Hematopoietic multipotent progenitor cell treated with erythropoietin and hydrocortisone succinate and interleukin-3 and kit ligand, for 15 days (in vitro differentiated cells): ENCODE results near the gene RPL18A.

ENCODE experiments used
- DNase-seq: peaks from one replicate; pipeline ENCODE4 v3.0.0-alpha.2; 2015; ENCODE audit warnings: low spot score

The RPL18A gene

GRCh38 chr19:17859533-17860330, at the start of gene RPL18A:
RPL18A (plus strand) TSS chr19:17859910; CDS start chr19:17859957, 47 bp downstream.
- DNase-seq: peak; percentile 100

DNA sequence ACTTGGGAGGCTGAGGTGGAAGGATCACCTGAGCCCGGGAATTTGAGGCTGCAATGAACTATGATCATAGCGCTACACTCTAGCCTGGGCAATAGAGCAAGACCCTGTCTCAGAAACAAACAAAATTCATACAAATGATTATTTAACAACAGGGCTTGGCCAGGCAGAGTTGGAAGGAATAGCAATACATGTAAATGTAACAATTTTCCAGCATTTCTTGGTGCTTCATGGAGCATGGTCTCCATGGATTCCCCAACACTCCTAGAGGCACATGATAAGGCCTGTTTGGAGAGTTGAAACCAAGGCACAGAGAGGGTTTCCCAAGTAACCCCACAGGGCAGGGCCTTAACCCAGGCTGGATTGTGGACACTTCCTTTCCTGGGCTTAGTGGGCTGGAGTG, 48.6 kb upstream of the RPL18A start:
- DNase-seq: no peak

- DNase-seq: no peak
Observed at GRCh38 chr19:17811681-17812080, 48.0 kb upstream of the RPL18A start.

- no peak for DNase-seq
Observed at GRCh38 chr19:17812099-17812498, 47.6 kb upstream of the RPL18A start.

- no peak for DNase-seq
Observed at GRCh38 chr19:17817668-17818363, 41.9 kb upstream of the RPL18A start.

GRCh38 chr19:17821190-17821589, 38.5 kb upstream of the RPL18A start, which contains the start of gene INSL3:
INSL3 (minus strand) TSS chr19:17821519; CDS start chr19:17821506, 13 bp downstream.
- DNase-seq: no peak

DNA sequence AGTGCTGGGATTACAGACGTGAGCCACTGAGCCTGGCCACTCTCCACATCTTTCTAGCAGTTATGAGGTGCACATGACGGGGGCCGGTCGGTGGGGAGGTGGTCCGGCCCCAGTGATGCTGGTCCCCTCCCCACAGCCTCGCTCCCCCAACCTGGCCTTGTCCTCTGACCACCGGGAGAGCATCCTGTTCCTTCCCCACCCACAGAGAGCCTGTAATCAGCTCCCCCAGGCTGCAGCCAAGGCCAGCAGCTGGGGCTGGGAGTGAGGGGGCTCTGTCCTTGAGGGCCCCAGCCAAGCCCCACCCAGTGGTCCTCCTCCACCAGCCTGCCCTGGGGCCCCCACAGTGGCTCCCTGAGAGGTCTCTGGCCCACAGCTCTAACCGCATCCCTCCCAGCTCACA, 35.4 kb upstream of the RPL18A start:
- no peak for DNase-seq

GRCh38 chr19:17826508-17827056, 33.1 kb upstream of the RPL18A start:
- DNase-seq: no peak

DNA sequence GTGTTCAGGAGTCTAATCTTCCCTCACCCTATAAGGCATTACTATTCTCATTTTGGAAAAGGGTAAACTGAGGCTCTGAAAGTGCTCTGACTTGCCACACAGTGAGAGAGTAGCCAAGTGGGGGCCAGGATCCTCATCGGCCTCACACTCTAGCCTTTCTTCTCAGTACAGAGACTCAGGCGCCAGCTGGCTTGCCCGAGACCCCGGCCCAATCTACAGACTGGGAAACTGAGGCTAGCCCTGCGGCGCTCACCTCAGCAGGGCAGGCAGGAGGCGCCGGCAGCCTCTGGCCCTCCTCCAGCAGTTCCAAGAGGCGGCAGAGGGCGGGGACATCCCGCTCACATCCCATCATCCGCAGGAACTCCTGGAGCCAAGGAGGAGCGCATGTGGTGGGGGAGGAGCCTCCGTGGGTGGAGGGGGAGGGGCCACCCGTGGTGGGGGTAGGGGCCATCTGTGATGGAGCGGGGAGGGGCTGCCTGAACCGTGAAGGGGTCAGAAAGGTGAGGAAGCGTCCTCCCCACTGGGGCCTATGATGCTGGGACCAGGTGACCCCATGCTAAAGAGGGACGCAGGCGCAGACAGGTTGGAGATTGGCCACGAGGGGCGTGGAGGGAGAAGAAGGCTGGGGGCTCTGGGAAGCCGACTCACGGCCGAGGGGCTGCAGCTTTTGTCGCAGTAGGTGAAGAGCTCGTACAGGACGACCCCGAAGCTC, 29.7 kb upstream of the RPL18A start:
- no peak for DNase-seq

DNA sequence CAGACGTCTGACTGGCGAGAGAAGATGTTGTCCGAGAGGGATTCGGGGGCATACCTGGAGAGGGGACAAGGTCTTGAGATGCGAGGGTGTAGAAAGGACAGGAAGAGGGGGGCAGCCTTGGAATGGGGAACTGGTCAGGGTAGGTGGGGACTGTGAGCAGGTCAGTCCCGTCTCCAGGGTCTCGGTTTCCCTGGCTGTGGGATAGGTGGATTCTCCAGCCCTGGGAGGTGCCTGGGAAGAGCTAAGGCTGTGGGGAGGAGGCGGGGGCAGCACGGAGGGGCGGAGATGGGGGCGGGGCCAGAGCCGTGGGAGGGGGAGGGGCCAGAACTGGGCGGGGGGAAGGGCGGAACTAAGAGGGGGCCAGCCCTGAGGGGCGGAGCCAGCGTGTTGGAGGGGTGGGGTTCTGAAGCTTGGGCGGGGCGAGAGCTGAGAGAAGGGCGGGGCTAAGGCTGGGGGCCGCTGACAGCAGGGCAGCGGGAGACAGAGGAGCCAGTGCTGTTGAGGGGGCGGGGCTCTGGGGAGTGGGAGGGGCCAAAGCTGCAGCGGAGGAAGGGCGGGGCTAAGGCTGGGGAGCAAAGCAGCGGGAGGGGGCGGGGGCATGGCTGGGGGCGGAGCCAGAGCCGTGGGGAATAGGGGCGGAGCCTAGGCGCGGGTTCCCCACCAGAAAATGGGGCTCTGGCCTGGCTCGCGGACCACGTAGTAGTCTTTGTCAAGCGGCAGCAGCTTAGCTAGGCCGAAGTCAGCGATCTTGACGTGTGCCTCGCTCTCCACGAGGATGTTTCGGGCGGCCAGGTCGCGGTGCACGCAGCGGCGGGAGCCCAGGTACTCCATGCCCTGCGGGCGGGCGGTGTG, 28.9 kb upstream of the RPL18A start:
- peak; percentile 13 for DNase-seq

GRCh38 chr19:17831419-17831888, 28.3 kb upstream of the RPL18A start:
- DNase-seq: no peak

DNA sequence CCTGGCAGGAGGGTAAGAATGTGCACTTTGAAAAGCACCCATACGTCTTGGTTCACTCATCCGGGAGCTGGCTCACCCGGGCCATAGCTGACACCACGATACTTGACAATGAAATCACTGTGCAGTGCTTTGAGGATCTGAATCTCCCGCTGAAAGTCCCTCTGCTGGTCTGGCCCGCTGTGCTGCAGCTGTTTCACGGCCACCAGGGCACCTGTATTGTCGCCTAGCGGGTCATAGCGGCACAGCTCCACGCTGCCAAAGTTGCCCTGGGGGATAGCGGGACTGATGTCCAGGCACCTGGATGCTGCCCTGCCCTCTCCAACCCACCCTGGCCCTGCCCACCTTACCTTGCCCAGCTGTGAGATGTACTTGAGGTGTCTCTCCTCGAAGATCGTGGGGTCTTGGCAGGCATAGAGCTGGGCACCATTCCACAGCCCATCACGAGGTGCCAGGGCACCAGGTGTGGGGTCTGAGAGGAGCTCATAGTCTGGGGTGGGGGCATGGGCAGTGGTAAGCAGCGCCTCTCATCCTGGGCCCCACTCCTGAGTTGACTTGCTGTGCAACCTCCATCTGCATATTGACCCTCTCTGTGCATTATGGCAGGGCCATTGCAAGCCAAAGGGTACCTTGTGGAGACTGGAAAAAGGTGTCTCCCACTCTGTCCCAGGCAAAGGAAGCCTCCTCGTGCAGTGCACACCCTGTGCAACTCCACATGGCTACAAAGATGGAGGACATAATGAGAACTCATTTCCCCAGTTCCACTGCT, 27.1 kb upstream of the RPL18A start:
- DNase-seq: no peak

DNA sequence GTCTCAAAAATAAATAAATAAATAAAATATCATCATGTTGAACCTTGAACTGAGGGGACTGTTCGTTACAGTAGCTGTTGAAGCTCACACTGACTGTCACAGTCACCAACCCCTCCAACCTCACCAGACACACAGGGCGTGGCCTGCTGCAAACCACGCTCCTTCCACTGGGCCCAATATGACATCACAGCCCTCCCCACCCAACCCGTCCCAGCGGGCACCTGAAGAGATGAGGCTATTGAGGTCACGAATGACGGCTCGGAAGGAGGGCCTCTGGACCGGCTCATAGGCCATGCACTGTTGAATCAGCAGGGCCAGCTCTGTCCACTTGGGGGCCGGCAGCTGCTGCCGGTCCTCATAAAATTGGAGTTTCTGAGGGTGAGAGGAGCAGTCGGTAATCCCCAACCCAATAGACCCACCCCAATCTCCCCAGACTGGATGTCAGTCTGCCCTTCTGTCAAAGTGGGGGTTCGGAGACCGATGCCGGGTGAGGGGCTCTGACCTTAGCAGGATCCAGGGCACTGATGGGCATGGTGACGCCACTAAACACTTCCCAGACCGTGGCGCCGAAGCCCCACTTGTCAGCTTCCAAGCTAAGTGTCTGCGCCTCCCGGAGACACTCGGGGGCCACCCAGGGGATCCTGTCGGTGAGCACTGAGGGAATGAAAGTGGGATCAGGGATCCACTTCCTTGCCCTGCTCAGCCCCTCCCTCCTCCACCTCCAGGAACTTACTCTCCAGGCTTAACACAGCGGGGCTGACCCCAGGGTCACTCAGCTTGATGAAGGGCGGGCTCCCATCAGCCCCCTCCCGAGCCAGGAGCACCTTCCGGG, 25.1 kb upstream of the RPL18A start:
- DNase-seq: no peak

DNA sequence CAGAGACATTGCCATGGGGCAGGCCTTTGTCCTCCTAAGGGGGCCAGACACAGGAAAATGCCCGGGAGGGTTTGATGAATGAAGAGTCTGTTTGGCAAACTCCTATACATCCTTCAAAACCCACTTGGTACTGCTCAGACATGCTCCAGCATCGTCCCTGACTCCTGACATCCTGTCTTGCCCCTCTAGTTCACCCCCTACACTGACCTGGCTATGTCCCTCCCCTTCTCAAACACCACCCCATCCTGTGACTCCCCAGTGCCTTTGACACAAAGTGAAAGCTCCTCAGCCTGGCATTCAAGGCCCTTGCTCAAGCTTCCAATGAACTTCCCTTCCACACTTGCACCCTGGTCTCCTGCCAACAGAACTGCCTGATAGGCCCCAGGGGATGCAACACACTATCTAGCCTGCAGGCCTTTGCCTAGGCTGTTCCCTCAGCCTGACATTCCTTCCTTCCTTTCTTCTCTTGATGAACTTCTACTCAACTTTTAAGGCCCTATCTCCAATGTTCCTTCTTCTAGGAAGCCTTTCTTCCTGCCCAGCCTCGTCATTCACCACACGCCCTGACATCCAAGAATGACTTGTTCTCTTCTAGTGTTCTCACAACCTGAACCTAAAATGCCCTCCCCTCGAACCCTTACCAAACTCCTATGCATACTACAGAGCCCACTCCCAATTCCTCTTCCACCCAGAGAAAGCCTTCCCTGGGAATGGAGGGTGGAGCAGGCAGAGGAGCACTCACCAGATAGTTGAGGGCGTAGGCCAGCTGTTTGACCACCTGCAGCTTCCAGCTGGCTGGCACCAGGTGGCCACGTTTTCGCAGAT, 24.3 kb upstream of the RPL18A start:
- no peak for DNase-seq

DNA sequence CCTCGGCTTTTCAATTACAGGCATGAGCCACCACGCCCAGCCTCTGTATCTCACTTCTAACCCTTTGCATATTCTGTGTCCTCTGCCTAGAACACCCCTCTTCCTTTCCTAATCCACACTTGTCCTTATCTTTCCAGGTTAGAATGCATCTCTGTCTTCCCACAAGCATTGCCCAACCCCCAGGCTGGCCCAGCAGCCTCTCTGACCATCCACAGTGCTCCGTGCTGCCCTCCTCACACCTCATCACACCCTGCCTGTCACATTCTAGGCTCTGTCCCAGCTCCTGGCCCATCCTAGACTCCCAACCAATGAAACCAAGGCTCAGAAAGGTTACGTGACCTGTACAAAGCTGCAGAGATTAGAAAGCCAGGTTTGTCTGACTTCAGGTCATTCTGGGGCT, 23.2 kb upstream of the RPL18A start:
- no peak for DNase-seq

DNA sequence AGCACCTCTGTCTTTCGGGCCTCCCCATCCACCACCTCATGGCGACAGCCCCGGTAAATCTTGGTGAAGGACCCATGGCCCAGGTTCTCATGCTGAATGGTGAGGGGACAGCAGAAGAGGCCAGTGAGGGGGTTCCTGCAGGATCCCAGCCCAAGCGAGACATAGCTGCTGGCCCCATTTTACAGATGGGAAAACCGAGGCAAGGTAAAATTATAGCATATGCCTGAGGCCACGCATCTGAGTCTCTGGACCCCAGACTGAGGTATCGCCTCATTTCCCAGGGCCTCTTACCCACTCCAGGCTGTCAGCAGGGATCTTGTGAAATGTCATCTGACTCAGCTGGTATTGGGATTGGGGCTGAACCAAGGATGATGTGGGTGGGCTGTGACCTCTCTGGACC, 21.7 kb upstream of the RPL18A start:
- DNase-seq: no peak

DNA sequence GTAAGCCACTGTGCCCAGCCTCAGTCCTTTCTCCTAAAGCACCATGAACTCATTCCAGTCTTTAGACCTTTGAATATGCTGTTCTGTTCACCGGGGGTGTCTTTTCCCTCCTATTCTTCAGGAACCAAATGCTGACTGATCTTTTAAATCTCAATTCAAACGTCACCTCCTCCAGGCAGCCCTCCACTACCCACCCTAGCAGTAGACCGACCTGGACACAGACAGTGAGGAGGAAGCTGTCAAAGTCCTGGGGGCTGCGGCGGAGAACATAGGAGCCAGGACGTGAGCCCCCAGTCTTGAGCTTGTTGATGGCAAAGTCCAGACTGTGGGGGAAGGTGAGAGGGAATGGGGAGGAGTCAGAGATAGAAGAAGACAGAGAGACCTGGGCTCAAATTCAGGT, 19.7 kb upstream of the RPL18A start:
- no peak for DNase-seq

GRCh38 chr19:17841371-17841809, 18.3 kb upstream of the RPL18A start:
- no peak for DNase-seq
